HCT116 (cell line): ENCODE measurements around the gene KIAA1671. TPM values are rescaled to one million over a fixed set of nuclear protein-coding genes. Genes with fewer than 3 reads are reported as not detected.

ENCODE experiments used
- ATAC-seq: fragments of 200-7000 bp; cut with Tn5 transposase; 2 replicates; pipeline ENCODE4 v1.9.1; 2020; ENCODE audit warnings: mild to moderate bottlenecking, moderate library complexity
- BruUV-seq: library from RNA; stranded (reverse); fragments of 400-500 nt; replicated peaks from 2 replicates; lab custom pipeline; 2021; lab: Mats Ljungman, UMichigan
- CTCF ChIA-PET: fragments of 300-600 bp; sonication (Branson Sonifier 250); formaldehyde crosslinking; loops from one replicate; lab custom pipeline; 2021; ENCODE audit warnings: antibody characterized with exemption; lab: Charles Lee
- POLR2A ChIA-PET: fragments of 300-600, 350-600 bp; sonication (Branson Sonifier 250); formaldehyde crosslinking; loops from one replicate; lab custom pipeline; 2021; ENCODE audit warnings: antibody characterized with exemption; lab: Charles Lee
- RAD21 ChIA-PET, 2 experiments: fragments of 300-600 bp; sonication (Branson Sonifier 250); formaldehyde crosslinking; loops; one replicate each; lab custom pipeline; 2023; ENCODE audit warnings: low total read pairs in 2 of 2; ENCODE audit not compliant: uncharacterized antibody in 2 of 2, unreplicated experiment in 2 of 2, low non-redundant PET in 1 of 2; lab: Charles Lee
- DNase-seq: peaks from one replicate; pipeline ENCODE4 v3.0.0-alpha.2; 2010; ENCODE audit warnings: low read depth, low spot score
- H2AFZ ChIP-seq: fragments of 200-600 bp; shearing (Covaris generic), sonication (generic); 2 replicates; pipeline ENCODE4 v1.6.1; 2017; ENCODE audit warnings: low read depth, mixed run types, mixed read lengths, antibody characterized with exemption, low read length; ENCODE audit not compliant: poor library complexity, severe bottlenecking
- H3K27ac ChIP-seq: 2 replicates; pipeline ENCODE4 v1.5.1; 2012; ENCODE audit warnings: low read depth, low read length
- H3K27me3 ChIP-seq: fragments of 200-600 bp; sonication (generic); 2 replicates; pipeline ENCODE4 v1.6.1; 2016; ENCODE audit warnings: mixed run types, low read length, mixed read lengths; ENCODE audit not compliant: insufficient read depth
- H3K36me3 ChIP-seq, 2 experiments: fragments of 200-500 bp in 1 of 2; fragments of 200-600 bp in 1 of 2; sonication (Bioruptor generic) in 1 of 2; sonication (generic) in 1 of 2; 2 replicates each; pipeline versions ENCODE4 v1.5.1 to v1.6.1; 2014 to 2016; ENCODE audit warnings: low read length in 2 of 2, inconsistent platforms in 1 of 2, mixed read lengths in 1 of 2, mixed run types in 1 of 2; ENCODE audit not compliant: insufficient read depth in 2 of 2, control insufficient read depth in 1 of 2
- H3K4me1 ChIP-seq, 2 experiments: fragments of 200-600 bp in 1 of 2; sonication (generic) in 1 of 2; 2 replicates each; pipeline versions ENCODE4 v1.5.1 to v1.6.1; 2012 to 2017; ENCODE audit warnings: low read length in 2 of 2, inconsistent platforms in 1 of 2, mild to moderate bottlenecking in 1 of 2, mixed read lengths in 1 of 2, mixed run types in 1 of 2, moderate library complexity in 1 of 2; ENCODE audit not compliant: insufficient read depth in 2 of 2, control insufficient read depth in 1 of 2
- H3K4me2 ChIP-seq: fragments of 200-600 bp; sonication (generic); 2 replicates; pipeline ENCODE4 v1.6.1; 2017; ENCODE audit warnings: mixed run types, low read length, mixed read lengths
- H3K4me3 ChIP-seq, 2 experiments: fragments of 200-600 bp in 1 of 2; sonication (generic) in 1 of 2; replicated peaks in 1 of 2; 2 replicates each; pipeline ENCODE4 v1.5.1; 2011 to 2016; ENCODE audit warnings: low read length in 2 of 2, control low read depth in 1 of 2, low read depth in 1 of 2, mild to moderate bottlenecking in 1 of 2, mixed read lengths in 1 of 2, mixed run types in 1 of 2
- H3K79me2 ChIP-seq: fragments of 200-600 bp; sonication (generic); 2 replicates; pipeline ENCODE4 v1.6.1; 2017; ENCODE audit warnings: mild to moderate bottlenecking, mixed run types, low read length, moderate library complexity, mixed read lengths; ENCODE audit not compliant: insufficient read depth
- H3K9ac ChIP-seq: fragments of 200-600 bp; sonication (generic); 2 replicates; pipeline ENCODE4 v1.6.1; 2016; ENCODE audit warnings: low read length, mixed read lengths
- H3K9me2 ChIP-seq: fragments of 200-600 bp; sonication (generic), shearing (Covaris generic); 2 replicates; pipeline ENCODE4 v1.6.1; 2017; ENCODE audit warnings: mixed run types, mild to moderate bottlenecking, moderate library complexity; ENCODE audit not compliant: insufficient read depth
- H3K9me3 ChIP-seq, 2 experiments: fragments of 200-500 bp in 1 of 2; fragments of 200-600 bp in 1 of 2; sonication (Bioruptor generic) in 1 of 2; sonication (generic) in 1 of 2; 2 replicates each; pipeline ENCODE4 v1.6.1; 2014 to 2017; ENCODE audit warnings: low read length in 2 of 2, mixed read lengths in 2 of 2, inconsistent platforms in 1 of 2, low read depth in 1 of 2, mild to moderate bottlenecking in 1 of 2, mixed run types in 1 of 2, moderate library complexity in 1 of 2; ENCODE audit not compliant: control insufficient read depth in 1 of 2, insufficient read depth in 1 of 2
- H4K20me1 ChIP-seq: fragments of 200-600 bp; sonication (generic), shearing (Covaris generic); 2 replicates; pipeline ENCODE4 v1.6.1; 2017; ENCODE audit warnings: mixed run types, mild to moderate bottlenecking, moderate library complexity; ENCODE audit not compliant: insufficient read depth
- ATF3 ChIP-seq: IDR thresholded peaks from 2 replicates; pipeline ENCODE4 v1.6.1; 2012
- CEBPB ChIP-seq: IDR thresholded peaks from 2 replicates; pipeline ENCODE4 v1.6.1; 2012; ENCODE audit warnings: low read depth
- ELF1 ChIP-seq: IDR thresholded peaks from 2 replicates; pipeline ENCODE4 v1.6.1; 2012; ENCODE audit warnings: low read depth, borderline replicate concordance
- EZH2 ChIP-seq: fragments of 200-600 bp; sonication (generic); IDR thresholded peaks from 2 replicates; pipeline ENCODE4 v1.6.1; 2017; ENCODE audit warnings: antibody characterized with exemption, mixed run types
- EZH2phosphoT487 ChIP-seq: fragments of 200-600 bp; IDR thresholded peaks from 2 replicates; pipeline ENCODE4 v1.6.1; 2018; ENCODE audit warnings: antibody characterized with exemption, borderline replicate concordance
- FOSL1 ChIP-seq: IDR thresholded peaks from 2 replicates; pipeline ENCODE4 v1.6.1; 2012; ENCODE audit warnings: low read depth
- JUND ChIP-seq: IDR thresholded peaks from 2 replicates; pipeline ENCODE4 v1.6.1; 2012
- MAX ChIP-seq: IDR thresholded peaks from 2 replicates; pipeline ENCODE4 v1.6.1; 2012
- POLR2A ChIP-seq: IDR thresholded peaks from 2 replicates; pipeline ENCODE4 v1.7.0; 2011; ENCODE audit warnings: borderline replicate concordance; ENCODE audit not compliant: insufficient read depth, insufficient read length; ENCODE audit errors: extremely low read depth
- POLR2AphosphoS5 ChIP-seq: IDR thresholded peaks from 2 replicates; pipeline ENCODE4 v1.6.1; 2011; ENCODE audit warnings: mild to moderate bottlenecking, low read depth, low read length, moderate library complexity
- RAD21 ChIP-seq: IDR thresholded peaks from 2 replicates; pipeline ENCODE4 v1.6.1; 2012; ENCODE audit warnings: low read depth, mild to moderate bottlenecking
- REST ChIP-seq: IDR thresholded peaks from 2 replicates; pipeline ENCODE4 v1.6.1; 2012; ENCODE audit warnings: low read depth
- SIN3A ChIP-seq: IDR thresholded peaks from 2 replicates; pipeline ENCODE4 v1.6.1; 2012; ENCODE audit warnings: low read depth
- TCF7L2 ChIP-seq: IDR thresholded peaks from 2 replicates; pipeline ENCODE4 v1.7.0; 2011; ENCODE audit warnings: borderline replicate concordance, inconsistent platforms; ENCODE audit not compliant: insufficient read depth, insufficient read length; ENCODE audit errors: extremely low read depth
- YY1 ChIP-seq: IDR thresholded peaks from 2 replicates; pipeline ENCODE4 v1.6.1; 2011; ENCODE audit warnings: low read length, low read depth, moderate library complexity, mild to moderate bottlenecking; ENCODE audit not compliant: insufficient replicate concordance; ENCODE audit errors: extremely low read depth
- ZBTB33 ChIP-seq: IDR thresholded peaks from 2 replicates; pipeline ENCODE4 v1.6.1; 2011; ENCODE audit warnings: mild to moderate bottlenecking, low read length, moderate library complexity; ENCODE audit not compliant: insufficient replicate concordance; ENCODE audit errors: extremely low read depth
- ZFX ChIP-seq: fragments of 450-650 bp; IDR thresholded peaks from 2 replicates; pipeline ENCODE4 v1.6.1; 2017
- intact Hi-C: fragments of 100-400 bp; cut with micrococcal nuclease; formaldehyde crosslinking; loops from 2 replicates; pipeline ENCODE4 v1.10.0; 2022
- total RNA-seq: library from RNA; stranded (reverse); gene quantifications from one replicate; pipeline ENCODE4 v1.2.1, GENCODE V29; 2021; ENCODE audit not compliant: unreplicated experiment

Gene KIAA1671
- total RNA-seq, 1 experiment from 2014 or later, result 36.8 TPM

- Histone ChIP-seq H3K9me3 (no peaks in the 10 kb centered on the region), H2AFZ (no peak overlapping the region), H3K9ac (no peak overlapping the region), H3K4me3 (no peak overlapping the region), H3K36me3 (no peaks in the 10 kb centered on the region), H3K79me2 (no peaks in the 10 kb centered on the region), H3K27me3 (no peaks in the 10 kb centered on the region), H3K27ac (no peak overlapping the region), H3K9me2 (no peaks in the 10 kb centered on the region), H4K20me1 (no peaks in the 10 kb centered on the region), H3K4me2 (no peak overlapping the region), H3K4me1 (no peaks in the 10 kb centered on the region)
- no TSS peak for BruUV-seq
- ATAC-seq (no peak), DNase-seq (no peak)
- TF ChIP-seq YY1 (no peak), JUND (no peak), EZH2 (no peak), ZFX (no peak), REST (no peak), RAD21 (no peak), FOSL1 (no peak), CEBPB (no peak), POLR2AphosphoS5 (no peak), EZH2phosphoT487 (no peak), ATF3 (no peak), MAX (no peak), SIN3A (no peak), ELF1 (no peak), ZBTB33 (no peak), TCF7L2 (no peak), POLR2A (no peak)
- ChIA-PET POLR2A (no interaction called here), CTCF (no interaction called here), RAD21 (no interaction called here)
- intact Hi-C loops, result no loop called here
Measured at GRCh38 chr22:25099202-25099601, 146.7 kb downstream of the KIAA1671 start.
